IMR-90 (cell line): Measurements from ENCODE around the gene ANKFN1. TPM values are rescaled to one million over a fixed set of nuclear protein-coding genes. Genes with fewer than 3 reads are reported as not detected.

Source experiments
- ATAC-seq: fragments of 200-7000 bp; cut with Tn5 transposase; 2 replicates; pipeline ENCODE4 v1.9.1; 2020; ENCODE audit warnings: low read depth, mild to moderate bottlenecking, moderate library complexity
- BruUV-seq: library from RNA; stranded (reverse); fragments of 400-500 nt; replicated peaks from 2 replicates; lab custom pipeline; 2021; lab: Mats Ljungman, UMichigan
- CTCF ChIA-PET: fragments of 300-600 bp; formaldehyde crosslinking; extraction: SDS; loops from one replicate; lab custom pipeline; 2021; ENCODE audit warnings: antibody characterized with exemption; lab: Yijun Ruan, JAX
- POLR2A ChIA-PET: fragments of 300-600 bp; sonication (Branson Sonifier 250); formaldehyde crosslinking; loops from one replicate; lab custom pipeline; 2022; ENCODE audit warnings: antibody characterized with exemption; ENCODE audit not compliant: unreplicated experiment; lab: Charles Lee
- DNase-seq: peaks from one replicate; pipeline ENCODE4 v3.0.0; 2013
- H2AFZ ChIP-seq: replicated peaks from 2 replicates; pipeline ENCODE3; 2013; ENCODE audit warnings: low read length, mild to moderate bottlenecking; ENCODE audit not compliant: poor library complexity
- H2AK5ac ChIP-seq: 2 replicates; pipeline ENCODE4 v1.6.1; 2013; ENCODE audit warnings: low read depth, low read length, inconsistent platforms
- H2AK9ac ChIP-seq: replicated peaks from 2 replicates; pipeline ENCODE3; 2013; ENCODE audit warnings: mild to moderate bottlenecking, low read depth, low read length, moderate library complexity; ENCODE audit not compliant: poor library complexity
- H2BK120ac ChIP-seq: 2 replicates; pipeline ENCODE4 v1.6.1; 2013; ENCODE audit warnings: low read depth, low read length, inconsistent platforms
- H2BK15ac ChIP-seq: 3 replicates; pipeline ENCODE4 v1.6.1; 2013; ENCODE audit warnings: low read depth, low read length, inconsistent platforms
- H2BK20ac ChIP-seq: 2 replicates; pipeline ENCODE4 v1.6.1; 2013; ENCODE audit warnings: low read depth, mild to moderate bottlenecking, inconsistent platforms, low read length, moderate library complexity
- H2BK5ac ChIP-seq: 2 replicates; pipeline ENCODE4 v1.6.1; 2013; ENCODE audit warnings: mild to moderate bottlenecking, low read depth, low read length, inconsistent platforms; ENCODE audit not compliant: poor library complexity, severe bottlenecking
- H3K14ac ChIP-seq: replicated peaks from 2 replicates; pipeline ENCODE4 v1.6.1; 2013; ENCODE audit warnings: low read depth, low read length, inconsistent platforms
- H3K18ac ChIP-seq: 2 replicates; pipeline ENCODE4 v1.6.1; 2013; ENCODE audit warnings: low read depth, low read length, control low read depth
- H3K23ac ChIP-seq: 2 replicates; pipeline ENCODE4 v1.6.1; 2013; ENCODE audit warnings: low read depth, low read length, inconsistent platforms
- H3K27ac ChIP-seq: 2 replicates; pipeline ENCODE4 v1.5.1; 2013; ENCODE audit warnings: mild to moderate bottlenecking, control low read depth, low read length; ENCODE audit not compliant: insufficient read depth
- H3K27me3 ChIP-seq: 2 replicates; pipeline ENCODE4 v1.6.1; 2013; ENCODE audit warnings: low read length; ENCODE audit not compliant: control insufficient read depth, insufficient read depth
- H3K36me3 ChIP-seq: 2 replicates; pipeline ENCODE4 v1.6.1; 2013; ENCODE audit warnings: low read length, mixed read lengths; ENCODE audit not compliant: control insufficient read depth, insufficient read depth
- H3K4ac ChIP-seq: 2 replicates; pipeline ENCODE4 v1.6.1; 2013; ENCODE audit warnings: low read depth, low read length, inconsistent platforms
- H3K4me1 ChIP-seq: 2 replicates; pipeline ENCODE4 v1.6.1; 2013; ENCODE audit warnings: low read length, mixed read lengths; ENCODE audit not compliant: control insufficient read depth, insufficient read depth
- H3K4me2 ChIP-seq: 2 replicates; pipeline ENCODE4 v1.6.1; 2013; ENCODE audit warnings: low read depth, mild to moderate bottlenecking, control low read depth, low read length, moderate library complexity
- H3K4me3 ChIP-seq: 2 replicates; pipeline ENCODE4 v1.5.1; 2013; ENCODE audit warnings: low read depth, mild to moderate bottlenecking, control low read depth, low read length, moderate library complexity; ENCODE audit not compliant: insufficient read depth
- H3K56ac ChIP-seq: 2 replicates; pipeline ENCODE4 v1.6.1; 2013; ENCODE audit warnings: low read length, inconsistent platforms; ENCODE audit not compliant: insufficient read depth; ENCODE audit errors: extremely low read depth
- H3K79me1 ChIP-seq, 2 experiments: 2 replicates each; pipeline ENCODE4 v1.6.1; 2013; ENCODE audit warnings: low read length in 2 of 2, inconsistent platforms in 1 of 2, low read depth in 1 of 2
- H3K9ac ChIP-seq: 2 replicates; pipeline ENCODE4 v1.6.1; 2013; ENCODE audit warnings: low read depth, low read length, control low read depth
- H3K9me1 ChIP-seq: 2 replicates; pipeline ENCODE4 v1.6.1; 2013; ENCODE audit warnings: low read length, inconsistent platforms; ENCODE audit not compliant: insufficient read depth
- H3K9me3 ChIP-seq: 2 replicates; pipeline ENCODE4 v1.6.1; 2013; ENCODE audit warnings: low read length; ENCODE audit not compliant: control insufficient read depth, insufficient read depth
- H4K20me1 ChIP-seq: 2 replicates; pipeline ENCODE4 v1.6.1; 2013; ENCODE audit warnings: low read length, inconsistent platforms; ENCODE audit not compliant: insufficient read depth
- H4K5ac ChIP-seq: 2 replicates; pipeline ENCODE4 v1.6.1; 2013; ENCODE audit warnings: mild to moderate bottlenecking, low read depth, low read length, control low read depth
- H4K8ac ChIP-seq, 2 experiments: 2 replicates each; pipeline ENCODE4 v1.6.1; 2013; ENCODE audit warnings: low read depth in 2 of 2, low read length in 2 of 2, control low read depth in 1 of 2, inconsistent platforms in 1 of 2
- H4K91ac ChIP-seq: 2 replicates; pipeline ENCODE4 v1.6.1; 2013; ENCODE audit warnings: low read depth, low read length, inconsistent platforms; ENCODE audit not compliant: insufficient read depth
- BHLHE40 ChIP-seq: fragments of 150-350 bp; IDR thresholded peaks from 2 replicates; pipeline ENCODE4 v1.6.1; 2016; ENCODE audit warnings: mild to moderate bottlenecking, low read depth, low read length
- CEBPB ChIP-seq: IDR thresholded peaks from 2 replicates; pipeline ENCODE4 v1.6.1; 2012; ENCODE audit warnings: low read depth, low read length, improper control_type of control experiment
- CHD1 ChIP-seq: IDR thresholded peaks from 2 replicates; pipeline ENCODE4 v1.6.1; 2012; ENCODE audit warnings: low read depth, low read length, improper control_type of control experiment
- FOS ChIP-seq: fragments of 150-350 bp; IDR thresholded peaks from 2 replicates; pipeline ENCODE4 v1.6.1; 2016; ENCODE audit warnings: low read depth, low read length
- MAFK ChIP-seq: IDR thresholded peaks from 2 replicates; pipeline ENCODE4 v1.6.1; 2012; ENCODE audit warnings: low read depth, low read length, improper control_type of control experiment
- MAZ ChIP-seq: IDR thresholded peaks from 2 replicates; pipeline ENCODE4 v1.6.1; 2012; ENCODE audit warnings: low read depth, mild to moderate bottlenecking, low read length, improper control_type of control experiment, moderate library complexity, borderline replicate concordance
- MXI1 ChIP-seq: IDR thresholded peaks from 2 replicates; pipeline ENCODE4 v1.6.1; 2012; ENCODE audit warnings: low read depth, mild to moderate bottlenecking, low read length, moderate library complexity, borderline replicate concordance
- NFE2L2 ChIP-seq: fragments of 150-350 bp; IDR thresholded peaks from 2 replicates; pipeline ENCODE4 v1.6.1; 2016; ENCODE audit warnings: low read depth, mild to moderate bottlenecking, low read length
- POLR2A ChIP-seq: IDR thresholded peaks from 2 replicates; pipeline ENCODE4 v1.6.1; 2012; ENCODE audit warnings: mild to moderate bottlenecking, low read depth, low read length
- RAD21 ChIP-seq: IDR thresholded peaks from 2 replicates; pipeline ENCODE4 v1.6.1; 2012; ENCODE audit warnings: low read length, improper control_type of control experiment
- RCOR1 ChIP-seq: IDR thresholded peaks from 2 replicates; pipeline ENCODE4 v1.6.1; 2012; ENCODE audit warnings: mild to moderate bottlenecking, low read length, improper control_type of control experiment; ENCODE audit not compliant: insufficient replicate concordance
- RFX5 ChIP-seq: IDR thresholded peaks from 2 replicates; pipeline ENCODE4 v1.8.0; 2012; ENCODE audit warnings: low read depth, mild to moderate bottlenecking, low read length, moderate library complexity
- SMC3 ChIP-seq: fragments of 150-350 bp; IDR thresholded peaks from 2 replicates; pipeline ENCODE4 v1.6.1; 2016; ENCODE audit warnings: low read depth, mild to moderate bottlenecking, antibody characterized with exemption, low read length, moderate library complexity
- WGBS, 2 experiments: methylation state at CpG; one replicate each; pipeline versions ENCODE4 v1.1.5 to v1.1.7; 2013; ENCODE audit warnings: missing lambda C conversion rate in 2 of 2; ENCODE audit not compliant: insufficient read length in 1 of 2; ENCODE audit errors: extremely low coverage in 2 of 2; 5-methylcytosine and 5-hydroxymethylcytosine counted together
- dilution Hi-C: fragments of 300-500 bp; cut with HindIII; formaldehyde crosslinking; loops from one replicate; pipeline ENCODE4 v1.14.3; 2018; ENCODE audit warnings: low sequenced_read_pairs; ENCODE audit not compliant: unreplicated experiment
- in situ Hi-C: fragments of 300-500 bp; cut with MboI; formaldehyde crosslinking; loops from 3 replicates; pipeline ENCODE4 v1.14.3; 2019; ENCODE audit warnings: low sequenced_read_pairs, inconsistent platforms, mixed read lengths
- intact Hi-C: fragments of 100-400 bp; cut with micrococcal nuclease; formaldehyde crosslinking; loops from 2 replicates; pipeline ENCODE4 v1.10.0; 2022
- polyA plus RNA-seq, 3 experiments: library from polyadenylated mRNA; depleted of rRNA; stranded (reverse); fragments of >200 nt; gene quantifications; 2 replicates each; pipeline ENCODE4 v1.2.3, GENCODE V29; 2012; ENCODE audit warnings: low replicate concordance in 1 of 3
- total RNA-seq: library from RNA; depleted of rRNA; stranded (reverse); fragments of >200 nt; gene quantifications from 2 replicates; pipeline ENCODE4 v1.2.3, GENCODE V29; 2012
- TF ChIP-seq, protein P1 (sequence below): conservative IDR thresholded peaks from 2 replicates; pipeline ENCODE4 v1.5.1; 2012; ENCODE audit warnings: mild to moderate bottlenecking, low read depth, low read length, improper control_type of control experiment
- TF ChIP-seq, protein P2 (sequence below): fragments of 150-350 bp; IDR thresholded peaks from 2 replicates; pipeline ENCODE4 v1.6.1; 2017; ENCODE audit warnings: mild to moderate bottlenecking, antibody characterized with exemption, low read length, low read depth
- TF ChIP-seq, protein P3 (sequence below): fragments of 150-350 bp; IDR thresholded peaks from 2 replicates; pipeline ENCODE4 v1.6.1; 2016; ENCODE audit warnings: low read depth, mild to moderate bottlenecking, low read length, moderate library complexity, borderline replicate concordance

The ANKFN1 gene
- total and polyA plus RNA-seq, 2 of the 4 experiments (the other 2 are of a cell fraction), result not detected

DNA sequence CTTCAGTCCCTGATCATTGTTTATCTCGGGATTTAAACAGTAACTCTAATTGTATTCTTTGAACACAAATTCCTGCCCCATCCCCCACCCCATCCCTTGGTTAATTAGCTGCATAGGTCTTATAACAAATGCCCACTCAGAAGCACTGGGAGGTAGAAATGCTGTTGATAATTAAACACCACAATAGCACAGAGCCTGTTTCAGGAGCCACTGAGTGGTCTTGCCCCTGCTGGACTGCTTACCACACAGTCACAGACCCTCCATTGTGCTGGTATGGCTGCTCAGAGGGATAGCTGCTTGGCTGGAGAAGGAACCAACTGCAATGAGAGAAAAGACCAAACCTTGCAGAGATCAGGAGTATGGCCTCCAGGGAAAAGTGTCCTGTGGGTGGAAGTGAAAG, 214.1 kb downstream of the ANKFN1 start:
- no peak overlapping the region for H3K9ac ChIP-seq

More for the DNA sequence above, 214.1 kb downstream of the ANKFN1 start:
- Histone ChIP-seq H3K18ac (no peak overlapping the region), H4K91ac (no peak overlapping the region), H3K14ac (no peak overlapping the region), H4K8ac (no peak overlapping the region), H3K4me3 (no peak overlapping the region), H2BK15ac (no peak overlapping the region), H2AK5ac (no peak overlapping the region), H3K23ac (no peak overlapping the region), H4K20me1 (no peaks in the 10 kb centered on the region), H3K4ac (no peak overlapping the region), H2AFZ (no peak overlapping the region), H3K9me1 (no peaks in the 10 kb centered on the region), H3K79me1 (no peaks in the 10 kb centered on the region), H2BK5ac (no peak overlapping the region), H3K36me3 (no peaks in the 10 kb centered on the region), H3K4me2 (no peak overlapping the region), H3K27ac (no peak overlapping the region), H3K9me3 (no peaks in the 10 kb centered on the region), H3K4me1 (no peaks in the 10 kb centered on the region), H3K56ac (no peak overlapping the region), H3K27me3 (no peaks in the 10 kb centered on the region), H2AK9ac (no peak overlapping the region), H2BK20ac (no peak overlapping the region), H4K5ac (no peak overlapping the region), H2BK120ac (no peak overlapping the region)
- dilution Hi-C loops, result no loop called here
- in situ Hi-C loops, result no loop called here
- no peak for DNase-seq
- no CpG with 5 or more reads among the region's 1 CpG for WGBS, 2 experiments
- TF ChIP-seq BHLHE40, result no peak
- no peak for TF ChIP-seq RCOR1
- no peak for TF ChIP-seq FOS
- TF ChIP-seq, protein P1, sequence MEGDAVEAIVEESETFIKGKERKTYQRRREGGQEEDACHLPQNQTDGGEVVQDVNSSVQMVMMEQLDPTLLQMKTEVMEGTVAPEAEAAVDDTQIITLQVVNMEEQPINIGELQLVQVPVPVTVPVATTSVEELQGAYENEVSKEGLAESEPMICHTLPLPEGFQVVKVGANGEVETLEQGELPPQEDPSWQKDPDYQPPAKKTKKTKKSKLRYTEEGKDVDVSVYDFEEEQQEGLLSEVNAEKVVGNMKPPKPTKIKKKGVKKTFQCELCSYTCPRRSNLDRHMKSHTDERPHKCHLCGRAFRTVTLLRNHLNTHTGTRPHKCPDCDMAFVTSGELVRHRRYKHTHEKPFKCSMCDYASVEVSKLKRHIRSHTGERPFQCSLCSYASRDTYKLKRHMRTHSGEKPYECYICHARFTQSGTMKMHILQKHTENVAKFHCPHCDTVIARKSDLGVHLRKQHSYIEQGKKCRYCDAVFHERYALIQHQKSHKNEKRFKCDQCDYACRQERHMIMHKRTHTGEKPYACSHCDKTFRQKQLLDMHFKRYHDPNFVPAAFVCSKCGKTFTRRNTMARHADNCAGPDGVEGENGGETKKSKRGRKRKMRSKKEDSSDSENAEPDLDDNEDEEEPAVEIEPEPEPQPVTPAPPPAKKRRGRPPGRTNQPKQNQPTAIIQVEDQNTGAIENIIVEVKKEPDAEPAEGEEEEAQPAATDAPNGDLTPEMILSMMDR, result no peak
- no peak for TF ChIP-seq NFE2L2
- TF ChIP-seq MAFK, result no peak
- TF ChIP-seq MXI1, result no peak
- no peak for TF ChIP-seq POLR2A
- TF ChIP-seq, protein P2, sequence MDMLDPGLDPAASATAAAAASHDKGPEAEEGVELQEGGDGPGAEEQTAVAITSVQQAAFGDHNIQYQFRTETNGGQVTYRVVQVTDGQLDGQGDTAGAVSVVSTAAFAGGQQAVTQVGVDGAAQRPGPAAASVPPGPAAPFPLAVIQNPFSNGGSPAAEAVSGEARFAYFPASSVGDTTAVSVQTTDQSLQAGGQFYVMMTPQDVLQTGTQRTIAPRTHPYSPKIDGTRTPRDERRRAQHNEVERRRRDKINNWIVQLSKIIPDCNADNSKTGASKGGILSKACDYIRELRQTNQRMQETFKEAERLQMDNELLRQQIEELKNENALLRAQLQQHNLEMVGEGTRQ, result no peak
- TF ChIP-seq CEBPB, result no peak
- no peak for TF ChIP-seq RFX5
- no peak for TF ChIP-seq SMC3
- no peak for TF ChIP-seq CHD1
- no peak for TF ChIP-seq RAD21
- no peak for TF ChIP-seq MAZ
- TF ChIP-seq, protein P3, sequence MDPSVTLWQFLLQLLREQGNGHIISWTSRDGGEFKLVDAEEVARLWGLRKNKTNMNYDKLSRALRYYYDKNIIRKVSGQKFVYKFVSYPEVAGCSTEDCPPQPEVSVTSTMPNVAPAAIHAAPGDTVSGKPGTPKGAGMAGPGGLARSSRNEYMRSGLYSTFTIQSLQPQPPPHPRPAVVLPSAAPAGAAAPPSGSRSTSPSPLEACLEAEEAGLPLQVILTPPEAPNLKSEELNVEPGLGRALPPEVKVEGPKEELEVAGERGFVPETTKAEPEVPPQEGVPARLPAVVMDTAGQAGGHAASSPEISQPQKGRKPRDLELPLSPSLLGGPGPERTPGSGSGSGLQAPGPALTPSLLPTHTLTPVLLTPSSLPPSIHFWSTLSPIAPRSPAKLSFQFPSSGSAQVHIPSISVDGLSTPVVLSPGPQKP, result no peak
- intact Hi-C loops, result no loop called here
- ATAC-seq, result no peak
- POLR2A ChIA-PET, result no interaction called here
- CTCF ChIA-PET, result no interaction called here
- no TSS peak for BruUV-seq
